NCI-H128 (cell line): ENCODE data around the gene RAD18.

Experiments used
- DNase-seq: peaks from one replicate; lab custom pipeline; 2025; ENCODE audit not compliant: unreplicated experiment; lab: John Stamatoyannopoulos, UW

The RAD18 gene

GRCh38 chr3:8966820-8967348 is 3.6 kb upstream of the RAD18 start:
- no peak for DNase-seq

- no peak for DNase-seq
Measured at GRCh38 chr3:8966150-8966819, 3.0 kb upstream of the RAD18 start.

GRCh38 chr3:8964436-8965370 is 1.4 kb upstream of the RAD18 start:
- DNase-seq, result no peak

DNA sequence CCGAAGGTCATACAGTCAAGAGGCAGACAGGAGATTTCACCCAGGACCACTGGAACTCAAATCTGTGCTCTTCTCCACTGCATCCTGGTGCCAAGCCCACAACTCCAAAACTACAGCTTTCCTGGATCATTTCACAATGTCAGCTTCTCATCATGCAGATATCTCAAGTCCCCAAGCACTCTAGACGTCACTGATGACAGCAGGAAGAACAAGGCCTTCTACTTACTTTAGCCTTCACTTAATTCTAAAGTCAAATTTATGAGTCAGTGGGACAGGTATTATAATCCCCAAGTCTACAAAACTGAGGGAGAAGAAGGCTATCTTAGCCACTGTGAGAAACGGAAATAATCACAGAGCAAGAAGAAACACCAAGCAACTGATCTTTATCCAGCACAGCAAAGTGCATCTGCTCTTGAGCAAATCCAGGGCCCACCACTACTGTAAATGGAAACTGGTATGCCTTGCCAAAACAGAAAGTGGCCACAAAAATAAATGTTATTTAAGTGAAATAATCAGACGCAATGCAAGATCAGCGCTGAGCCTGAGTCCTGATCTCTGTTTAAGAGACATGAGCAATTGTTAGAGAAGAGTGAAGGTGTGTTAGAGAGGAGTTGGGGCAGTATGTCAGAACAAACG is 928 bp downstream of the RAD18 start:
- DNase-seq, result no peak

- no peak for DNase-seq
Measured at GRCh38 chr3:8959668-8960067, 3.6 kb downstream of the RAD18 start.

GRCh38 chr3:8954938-8955763 is 8.1 kb downstream of the RAD18 start:
- DNase-seq, result no peak

GRCh38 chr3:8953313-8953712 is 10.0 kb downstream of the RAD18 start:
- DNase-seq, result no peak

DNA sequence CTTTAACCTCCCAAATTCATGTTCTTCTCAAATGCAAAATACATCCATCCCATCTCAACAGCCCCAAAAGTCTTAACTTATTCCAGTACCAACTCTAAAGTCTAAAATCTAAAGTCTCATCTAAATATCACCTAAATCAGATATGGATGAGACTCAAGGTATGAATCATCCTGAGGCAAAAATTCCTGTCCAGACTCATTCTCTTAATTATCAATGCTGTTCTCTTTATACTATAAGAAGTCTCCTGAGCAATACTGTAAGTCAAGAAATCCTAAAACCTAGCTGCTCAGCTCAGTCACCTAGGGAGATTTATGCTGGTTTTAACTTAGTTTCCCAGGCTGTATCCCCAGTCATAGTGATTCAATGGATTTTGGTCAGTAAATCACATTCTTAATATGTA is 11.1 kb downstream of the RAD18 start:
- DNase-seq, result no peak

- DNase-seq, result no peak
Measured at GRCh38 chr3:8945890-8946600, 17.2 kb downstream of the RAD18 start.

DNA sequence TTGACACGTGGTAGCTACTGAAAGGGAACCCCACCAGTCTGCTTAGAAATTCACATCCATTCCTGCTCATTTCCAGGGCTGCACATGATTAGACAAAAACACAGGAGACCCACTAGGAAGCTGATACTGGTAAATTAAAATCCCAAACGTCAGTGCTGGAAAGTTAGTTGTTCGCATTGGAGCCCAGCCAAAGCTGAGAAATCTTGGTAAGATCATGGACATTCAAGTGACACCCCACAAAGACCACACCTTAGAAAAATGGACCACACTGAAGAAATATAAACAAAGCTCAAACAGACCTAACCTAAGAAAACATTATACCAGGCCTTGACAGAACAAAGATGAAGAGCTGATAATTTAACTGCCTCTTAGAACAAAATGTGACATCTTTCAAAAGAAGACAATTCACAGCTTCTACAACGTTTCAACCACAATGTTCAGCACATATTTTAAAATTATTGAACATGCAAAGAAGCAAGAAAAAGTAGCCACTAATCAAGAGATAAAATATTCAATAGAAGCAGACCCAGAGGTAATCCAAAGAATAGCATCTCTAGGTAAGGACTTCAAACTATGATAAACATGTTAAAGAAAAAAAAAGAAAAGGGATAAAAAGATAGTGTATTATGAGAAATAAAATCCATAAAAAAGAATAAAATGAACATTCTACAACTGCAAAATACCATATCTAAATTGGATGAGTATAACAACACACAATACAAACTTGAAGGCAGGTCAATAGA is 20.4 kb downstream of the RAD18 start:
- DNase-seq, result no peak

DNA sequence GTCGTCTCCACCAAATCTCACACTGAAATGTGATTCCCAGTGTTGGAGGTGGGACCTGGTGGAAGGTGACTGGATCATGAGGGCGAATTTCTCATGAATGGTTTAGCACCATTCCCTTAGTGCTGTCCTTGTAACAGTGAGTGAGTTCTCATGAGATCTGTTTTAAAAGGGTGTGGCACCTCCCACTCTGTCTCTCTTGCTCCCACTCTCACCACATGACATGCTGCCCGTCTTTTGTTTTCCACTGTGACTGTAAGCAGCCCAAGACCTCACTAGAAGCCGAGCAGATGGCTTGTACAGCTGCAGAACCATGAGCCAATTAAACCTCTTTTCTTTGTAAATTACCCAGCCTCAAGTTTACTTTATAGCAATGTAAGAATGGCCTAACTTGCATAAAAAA is 21.2 kb downstream of the RAD18 start:
- DNase-seq, result no peak

- no peak for DNase-seq
Measured at GRCh38 chr3:8938021-8938420, 25.3 kb downstream of the RAD18 start.

DNA sequence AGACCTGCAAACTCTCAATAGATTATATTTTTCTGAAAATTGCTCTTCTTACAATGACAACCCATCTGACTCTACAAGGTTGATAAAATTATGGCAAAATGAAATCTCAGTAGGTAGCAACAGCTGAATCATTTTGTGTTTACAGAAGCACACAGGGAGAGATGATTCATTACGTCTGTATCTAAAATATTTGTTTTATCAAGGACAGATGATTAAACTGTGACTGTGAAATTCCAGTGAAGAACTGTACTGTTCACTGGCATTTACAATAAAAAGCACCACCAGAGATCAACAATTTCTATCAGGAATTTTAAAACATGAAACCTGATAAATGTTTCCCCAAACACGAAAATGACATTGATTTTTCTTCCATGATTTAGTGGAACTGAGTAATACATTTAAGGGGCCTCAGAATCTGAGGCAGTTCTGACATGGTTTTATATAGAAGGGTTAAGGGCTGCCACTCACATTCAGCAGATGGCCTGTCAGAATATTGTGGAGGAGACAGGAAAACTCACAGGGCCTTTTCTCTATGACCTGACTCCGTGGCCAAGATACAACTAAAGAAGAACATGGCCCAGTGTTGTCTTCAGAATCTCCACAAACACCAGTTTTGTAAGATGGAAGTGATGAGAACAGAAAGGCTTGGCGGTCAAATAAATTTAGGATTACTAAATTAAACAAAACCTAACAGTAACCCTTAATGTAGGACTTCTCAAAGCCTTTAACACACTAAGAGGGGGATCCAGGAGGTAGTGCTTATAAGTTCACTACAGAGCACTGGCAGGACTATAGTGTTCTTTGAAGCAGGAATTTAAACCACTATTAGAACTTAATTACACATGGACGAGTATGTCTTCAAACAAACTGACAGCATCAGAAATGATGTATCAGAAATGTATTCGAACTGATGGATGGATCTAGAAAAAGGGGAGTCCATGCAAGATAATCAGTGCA is 25.9 kb downstream of the RAD18 start:
- DNase-seq, result no peak

DNA sequence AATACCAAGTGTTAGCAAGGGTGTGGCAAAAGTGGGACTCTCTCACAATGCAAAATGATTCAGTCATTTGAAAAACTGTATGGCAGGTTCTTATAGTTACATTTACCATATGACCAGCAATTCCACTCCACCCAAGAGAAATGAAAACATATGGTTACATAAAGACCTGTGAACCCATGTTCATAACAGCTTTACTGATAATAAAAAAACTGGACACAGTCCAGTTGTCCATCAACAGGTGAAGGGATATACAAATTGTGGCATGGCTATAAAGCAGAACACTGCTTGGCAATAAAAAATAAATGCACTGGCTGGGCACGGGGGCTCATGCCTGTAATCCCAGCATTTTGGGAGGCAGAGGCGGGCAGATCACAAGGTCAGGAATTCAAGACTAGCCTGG is 30.8 kb downstream of the RAD18 start:
- no peak for DNase-seq

- DNase-seq, result no peak
Measured at GRCh38 chr3:8931342-8931741, 31.9 kb downstream of the RAD18 start.

GRCh38 chr3:8929860-8930259 is 33.4 kb downstream of the RAD18 start:
- no peak for DNase-seq

DNA sequence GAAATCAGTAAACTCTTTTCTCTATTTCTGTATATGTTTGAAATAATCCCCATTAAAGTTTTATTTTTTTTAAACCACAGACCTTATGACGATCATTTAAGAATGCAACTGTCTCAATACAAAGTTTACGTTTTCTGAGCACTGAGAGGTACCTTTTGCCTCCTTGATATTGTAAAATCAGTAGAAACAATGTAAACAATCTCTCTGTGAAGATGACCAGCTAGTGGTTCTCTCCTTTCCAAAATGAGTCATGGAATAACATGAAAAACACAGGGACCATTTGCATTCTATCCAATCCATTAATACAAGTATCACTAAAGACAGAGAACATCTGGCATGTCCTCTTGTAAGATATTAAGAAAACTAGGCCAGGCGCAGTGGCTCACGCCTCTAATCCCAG is 48.8 kb downstream of the RAD18 start:
- DNase-seq, result no peak

- no peak for DNase-seq
Measured at GRCh38 chr3:8911781-8912180, 51.5 kb downstream of the RAD18 start.
